Left renal cortex interstitium (tissue), 4 donors: ENCODE results near the gene ERGIC1. TPM values are rescaled to one million over a fixed set of nuclear protein-coding genes. Genes with fewer than 3 reads are reported as not detected.
"Not testable (repeated sequence)": the region's sequence is repeated elsewhere in the genome, so short reads cannot be mapped to it uniquely, and the experiment has no call there.

Source experiments
- DNase-seq, 4 donors: peaks; one replicate each; pipeline ENCODE4 v3.0.0-alpha.2; 2013; ENCODE audit warnings: low read depth in 4 of 4, low spot score in 2 of 4, missing footprints in 1 of 4
- polyA plus RNA-seq, 4 donors: library from polyadenylated mRNA; unstranded; fragments of 120-200 nt; gene quantifications; one replicate each; pipeline ENCODE4 v1.2.1, GENCODE V29; 2013; ENCODE audit not compliant: insufficient read length in 4 of 4

Gene ERGIC1
- 100 to 1,000 TPM; 110 to 125 (median 119) TPM for polyA plus RNA-seq

GRCh38 chr5:172833686-172834414 lies at the start of gene ERGIC1:
ERGIC1 (plus strand) TSS chr5:172834251; CDS start chr5:172834414, 163 bp downstream.
- DNase-seq, result no peak

GRCh38 chr5:172785429-172786088 lies 48.5 kb upstream of the ERGIC1 start:
- no peak for DNase-seq

GRCh38 chr5:172786736-172787462 lies 47.2 kb upstream of the ERGIC1 start:
- DNase-seq, result no peak

GRCh38 chr5:172787538-172787937 lies 46.5 kb upstream of the ERGIC1 start:
- not testable (repeated sequence) for DNase-seq

- no peak for DNase-seq
These were observed 45.0 kb upstream of the ERGIC1 start for GRCh38 chr5:172788771-172789686.

- no peak for DNase-seq
These were observed 44.2 kb upstream of the ERGIC1 start for GRCh38 chr5:172789687-172790495.

- DNase-seq, result no peak
These were observed 43.6 kb upstream of the ERGIC1 start for GRCh38 chr5:172790496-172790889.

- no peak for DNase-seq
These were observed 42.8 kb upstream of the ERGIC1 start for GRCh38 chr5:172791286-172791685.

GRCh38 chr5:172791726-172792445 lies 42.2 kb upstream of the ERGIC1 start:
- no peak for DNase-seq

- DNase-seq, result no peak
These were observed 41.1 kb upstream of the ERGIC1 start for GRCh38 chr5:172792701-172793570.

- DNase-seq, result no peak
These were observed 40.2 kb upstream of the ERGIC1 start for GRCh38 chr5:172793577-172794488.

GRCh38 chr5:172795318-172795977 lies 38.6 kb upstream of the ERGIC1 start:
- peak; percentile 48 to 78 (median 74) for DNase-seq

- DNase-seq, result no peak
These were observed 37.7 kb upstream of the ERGIC1 start for GRCh38 chr5:172796306-172796705.

GRCh38 chr5:172797771-172798191 lies 36.3 kb upstream of the ERGIC1 start:
- DNase-seq, result no peak

GRCh38 chr5:172798422-172799215 lies 35.4 kb upstream of the ERGIC1 start:
- no peak for DNase-seq
